ENCODE data around the gene TUBB3. TPM values are rescaled to one million over a fixed set of nuclear protein-coding genes. Genes with fewer than 3 reads are reported as not detected.

Gene TUBB3
- total and polyA plus RNA-seq, 12 donors = 0.53 to 10.6 (median 0.96) TPM

GRCh38 chr16:89893642-89894548 is 29.2 kb upstream of the TUBB3 start:
- Histone ChIP-seq H3K27me3 (no peaks in the 10 kb centered on the region), H3K9me3 (no peaks in the 10 kb centered on the region), H3K4me3 (no peak overlapping the region), H3K27ac (no peak overlapping the region), H3K36me3 (peaks cover 0 to 100% (median 76%) of the 10 kb centered on the region in 9 donors), H3K4me1 (peaks cover 0 to 10% (median 0%) of the 10 kb centered on the region in 9 donors)
- DNase-seq = no peak
- 95 to 96% methylated on average over 45 of the region's 45 CpGs for WGBS, 2 donors
- TF ChIP-seq, protein P1, sequence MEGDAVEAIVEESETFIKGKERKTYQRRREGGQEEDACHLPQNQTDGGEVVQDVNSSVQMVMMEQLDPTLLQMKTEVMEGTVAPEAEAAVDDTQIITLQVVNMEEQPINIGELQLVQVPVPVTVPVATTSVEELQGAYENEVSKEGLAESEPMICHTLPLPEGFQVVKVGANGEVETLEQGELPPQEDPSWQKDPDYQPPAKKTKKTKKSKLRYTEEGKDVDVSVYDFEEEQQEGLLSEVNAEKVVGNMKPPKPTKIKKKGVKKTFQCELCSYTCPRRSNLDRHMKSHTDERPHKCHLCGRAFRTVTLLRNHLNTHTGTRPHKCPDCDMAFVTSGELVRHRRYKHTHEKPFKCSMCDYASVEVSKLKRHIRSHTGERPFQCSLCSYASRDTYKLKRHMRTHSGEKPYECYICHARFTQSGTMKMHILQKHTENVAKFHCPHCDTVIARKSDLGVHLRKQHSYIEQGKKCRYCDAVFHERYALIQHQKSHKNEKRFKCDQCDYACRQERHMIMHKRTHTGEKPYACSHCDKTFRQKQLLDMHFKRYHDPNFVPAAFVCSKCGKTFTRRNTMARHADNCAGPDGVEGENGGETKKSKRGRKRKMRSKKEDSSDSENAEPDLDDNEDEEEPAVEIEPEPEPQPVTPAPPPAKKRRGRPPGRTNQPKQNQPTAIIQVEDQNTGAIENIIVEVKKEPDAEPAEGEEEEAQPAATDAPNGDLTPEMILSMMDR (IDR thresholded peaks at IDR 0.05) = no peak
- intact Hi-C loops (cut with DNase I) = no loop called here
- ATAC-seq = peak in 2 of 8 donors; percentile 25 to 53

DNA sequence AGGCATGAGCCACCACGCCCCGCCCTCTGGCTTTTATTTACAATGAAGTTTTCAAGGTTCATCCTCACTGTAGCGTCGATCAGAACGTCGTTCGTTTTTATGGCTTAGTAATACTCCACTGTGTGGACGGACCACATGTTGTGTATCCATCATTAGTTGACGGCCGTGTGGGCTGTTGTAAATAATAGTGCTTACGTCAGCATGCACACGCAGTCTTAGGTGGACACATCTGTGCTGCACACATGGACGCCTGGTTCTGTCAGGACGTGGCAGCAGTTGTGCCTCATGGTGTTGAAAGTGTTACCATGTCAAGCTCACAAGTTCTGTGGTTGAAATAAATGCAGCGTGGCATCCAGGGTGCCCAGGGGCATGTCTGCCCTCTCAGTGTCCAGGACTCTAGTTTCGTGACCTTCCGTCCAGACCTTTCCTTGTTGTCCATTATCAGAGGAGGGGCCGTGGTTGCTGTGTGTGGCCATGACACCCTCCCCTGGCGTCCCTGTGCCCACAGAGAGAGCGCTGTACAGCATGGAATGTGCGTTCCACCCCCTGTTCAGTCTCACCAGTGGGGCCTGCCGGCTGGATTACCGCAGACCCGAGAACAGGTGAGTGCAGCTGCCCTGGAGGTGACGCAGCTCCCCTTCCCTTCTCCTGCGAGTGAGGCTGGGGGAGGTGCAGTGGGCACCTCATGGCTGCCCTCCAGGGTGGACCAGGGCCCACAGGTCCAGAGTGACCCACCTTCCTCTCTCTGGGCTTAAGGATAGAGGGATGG is 27.5 kb upstream of the TUBB3 start:
- no peaks in the 10 kb centered on the region for H3K27me3 ChIP-seq
- WGBS, 2 donors = 94 to 95% methylated on average over 26 of the region's 26 CpGs
- H3K4me1 ChIP-seq = peaks cover 0 to 6% (median 0%) of the 10 kb centered on the region in 9 donors
- peaks cover 3 to 100% (median 80%) of the 10 kb centered on the region in 9 donors for H3K36me3 ChIP-seq
- TF ChIP-seq, protein P1 (IDR thresholded peaks at IDR 0.05) = no peak
- intact Hi-C loops (cut with DNase I) = no loop called here
- no peak for ATAC-seq
- H3K9me3 ChIP-seq = no peaks in the 10 kb centered on the region
- H3K4me3 ChIP-seq = no peak overlapping the region
- H3K27ac ChIP-seq = no peak overlapping the region
- DNase-seq = no peak

DNA sequence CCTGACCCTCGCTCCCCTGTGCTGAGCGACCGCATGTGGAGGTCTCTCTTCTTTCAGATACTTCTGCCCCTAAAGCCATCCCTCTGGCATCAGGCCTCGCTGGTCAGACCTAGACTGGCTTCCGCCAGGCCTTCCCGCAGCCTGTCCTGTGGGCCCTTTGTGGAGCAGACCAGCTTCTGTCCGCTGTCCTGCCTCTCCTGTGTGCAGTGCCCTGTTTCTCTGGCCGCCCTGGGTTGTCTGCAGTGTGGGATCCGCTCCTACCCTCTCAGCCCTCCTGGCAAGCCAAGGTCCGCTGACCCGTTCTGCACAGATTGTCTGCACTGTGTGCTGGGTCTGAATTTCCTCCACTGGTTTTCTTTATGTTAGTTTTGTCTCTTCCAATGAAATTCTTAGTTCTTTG is 25.9 kb upstream of the TUBB3 start:
- peaks cover 7 to 91% (median 75%) of the 10 kb centered on the region in 9 donors for H3K36me3 ChIP-seq
- intact Hi-C loops (cut with DNase I) = no loop called here
- H3K4me1 ChIP-seq = no peaks in the 10 kb centered on the region
- ATAC-seq (no peak), DNase-seq (no peak)
- no peaks in the 10 kb centered on the region for H3K27me3 ChIP-seq
- 96% methylated on average over 11 of the region's 11 CpGs for WGBS, 2 donors
- no peak overlapping the region for H3K4me3 ChIP-seq
- TF ChIP-seq, protein P1 (IDR thresholded peaks at IDR 0.05) = no peak
- no peak overlapping the region for H3K27ac ChIP-seq
- H3K9me3 ChIP-seq = no peaks in the 10 kb centered on the region

- no peaks in the 10 kb centered on the region for H3K4me1 ChIP-seq
- H3K9me3 ChIP-seq = no peaks in the 10 kb centered on the region
- intact Hi-C loops (cut with DNase I) = no loop called here
- H3K27ac ChIP-seq = no peak overlapping the region
- DNase-seq (no peak), ATAC-seq (peak in 1 of 8 donors; percentile 53)
- H3K36me3 ChIP-seq = peaks cover 7 to 90% (median 71%) of the 10 kb centered on the region in 9 donors
- WGBS, 2 donors = 95 to 96% methylated on average over 36 of the region's 36 CpGs
- no peak overlapping the region for H3K4me3 ChIP-seq
- TF ChIP-seq, protein P1 (IDR thresholded peaks at IDR 0.05) = no peak
- no peaks in the 10 kb centered on the region for H3K27me3 ChIP-seq
These were observed 24.8 kb upstream of the TUBB3 start for GRCh38 chr16:89898201-89898967.
